ENCODE measurements around the gene SPEN. TPM values are rescaled to one million over a fixed set of nuclear protein-coding genes. Genes with fewer than 3 reads are reported as not detected.

Gene SPEN
- total RNA-seq, 1 donor from 2014 or later = 10.4 TPM

DNA sequence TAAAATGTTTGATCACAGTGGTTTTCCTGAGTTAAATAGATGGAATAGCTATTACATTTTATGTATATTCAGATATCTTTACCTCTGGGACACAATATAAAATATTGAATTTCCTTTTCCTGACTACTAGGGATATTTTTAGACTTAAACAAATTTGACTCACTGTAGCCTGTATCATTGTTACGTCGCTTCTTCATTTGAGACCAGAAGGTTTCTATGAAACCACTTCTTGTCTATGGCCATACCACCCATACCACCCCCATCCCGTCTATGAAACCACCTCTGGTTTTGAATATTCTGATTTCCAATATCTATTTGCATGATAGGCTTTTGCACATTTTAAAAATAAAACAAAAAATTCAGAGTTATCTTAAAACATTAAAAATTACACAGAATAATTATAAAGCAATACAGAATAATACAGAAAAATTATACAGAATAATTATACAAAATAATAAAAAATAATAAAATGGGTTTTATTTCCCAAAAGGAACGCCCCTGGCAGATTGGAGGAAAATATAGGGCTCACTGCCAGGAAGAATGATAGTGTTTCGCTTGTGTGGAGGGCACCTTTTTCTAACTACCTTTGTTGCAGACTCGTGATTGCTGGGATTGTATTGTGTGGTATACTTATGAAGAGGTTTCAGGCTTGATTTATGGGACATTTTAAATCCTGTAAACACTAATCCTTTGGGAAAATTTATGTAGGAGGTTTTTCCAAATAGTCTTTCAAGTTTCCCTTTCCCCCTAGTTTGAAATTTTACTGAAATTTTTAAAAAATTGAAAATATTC lies 4.7 kb downstream of the SPEN start:
- no peak for DNase-seq (ENCODE audit: low read depth)
- TF ChIP-seq, protein P1, sequence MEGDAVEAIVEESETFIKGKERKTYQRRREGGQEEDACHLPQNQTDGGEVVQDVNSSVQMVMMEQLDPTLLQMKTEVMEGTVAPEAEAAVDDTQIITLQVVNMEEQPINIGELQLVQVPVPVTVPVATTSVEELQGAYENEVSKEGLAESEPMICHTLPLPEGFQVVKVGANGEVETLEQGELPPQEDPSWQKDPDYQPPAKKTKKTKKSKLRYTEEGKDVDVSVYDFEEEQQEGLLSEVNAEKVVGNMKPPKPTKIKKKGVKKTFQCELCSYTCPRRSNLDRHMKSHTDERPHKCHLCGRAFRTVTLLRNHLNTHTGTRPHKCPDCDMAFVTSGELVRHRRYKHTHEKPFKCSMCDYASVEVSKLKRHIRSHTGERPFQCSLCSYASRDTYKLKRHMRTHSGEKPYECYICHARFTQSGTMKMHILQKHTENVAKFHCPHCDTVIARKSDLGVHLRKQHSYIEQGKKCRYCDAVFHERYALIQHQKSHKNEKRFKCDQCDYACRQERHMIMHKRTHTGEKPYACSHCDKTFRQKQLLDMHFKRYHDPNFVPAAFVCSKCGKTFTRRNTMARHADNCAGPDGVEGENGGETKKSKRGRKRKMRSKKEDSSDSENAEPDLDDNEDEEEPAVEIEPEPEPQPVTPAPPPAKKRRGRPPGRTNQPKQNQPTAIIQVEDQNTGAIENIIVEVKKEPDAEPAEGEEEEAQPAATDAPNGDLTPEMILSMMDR (conservative IDR thresholded peaks at IDR 0.05; ENCODE audit: low read depth, low read length) = no peak
- no peak overlapping the region for H3K4me3 ChIP-seq (ENCODE audit: low read depth, low read length)

DNA sequence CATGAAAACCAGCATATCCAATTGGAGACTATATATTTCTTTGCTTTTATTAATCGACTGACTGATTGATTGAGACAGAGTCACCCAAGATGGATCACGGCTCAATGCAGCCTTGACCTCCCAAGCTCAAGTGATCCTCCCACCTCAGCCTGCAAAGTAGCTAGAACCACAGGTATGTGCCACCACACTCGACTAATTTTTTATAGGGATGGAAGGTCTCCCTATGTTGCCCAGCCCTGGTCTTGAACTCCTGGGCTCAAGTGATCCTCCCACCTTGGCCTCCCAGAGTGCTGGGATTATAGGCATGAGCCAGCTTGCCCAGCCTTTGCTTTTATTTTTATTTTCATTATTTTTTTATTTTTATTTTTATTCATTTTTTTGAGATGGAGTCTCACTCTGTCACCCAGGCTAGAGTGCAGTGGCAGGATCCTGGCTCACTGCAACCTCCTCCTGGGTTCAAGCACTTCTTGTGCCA lies 5.4 kb downstream of the SPEN start:
- TF ChIP-seq, protein P1 (conservative IDR thresholded peaks at IDR 0.05; ENCODE audit: low read depth, low read length) = no peak
- H3K4me3 ChIP-seq (ENCODE audit: low read depth, low read length) = no peak overlapping the region
- DNase-seq (ENCODE audit: low read depth) = no peak

DNA sequence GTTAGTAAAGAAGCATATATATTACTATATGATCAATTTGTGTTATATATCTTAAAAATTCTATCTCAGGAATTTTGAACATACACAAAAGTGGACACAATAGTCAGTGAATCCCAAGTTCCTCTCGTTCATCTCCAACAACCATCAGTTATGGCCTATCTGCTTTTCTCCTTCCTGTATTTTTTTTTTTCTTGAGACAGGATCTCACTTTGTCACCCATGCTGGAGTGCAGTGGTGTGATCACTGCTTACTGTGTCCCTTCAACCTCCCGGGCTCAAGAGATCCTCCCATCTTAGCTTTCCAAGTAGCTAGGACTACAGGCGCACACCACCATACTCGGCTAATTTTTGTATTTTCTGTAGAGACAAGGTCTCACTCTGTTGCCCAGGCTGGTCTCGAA lies 9.4 kb downstream of the SPEN start:
- no peak for DNase-seq (ENCODE audit: low read depth)
- no peak overlapping the region for H3K4me3 ChIP-seq (ENCODE audit: low read depth, low read length)
- TF ChIP-seq, protein P1 (conservative IDR thresholded peaks at IDR 0.05; ENCODE audit: low read depth, low read length) = no peak

DNA sequence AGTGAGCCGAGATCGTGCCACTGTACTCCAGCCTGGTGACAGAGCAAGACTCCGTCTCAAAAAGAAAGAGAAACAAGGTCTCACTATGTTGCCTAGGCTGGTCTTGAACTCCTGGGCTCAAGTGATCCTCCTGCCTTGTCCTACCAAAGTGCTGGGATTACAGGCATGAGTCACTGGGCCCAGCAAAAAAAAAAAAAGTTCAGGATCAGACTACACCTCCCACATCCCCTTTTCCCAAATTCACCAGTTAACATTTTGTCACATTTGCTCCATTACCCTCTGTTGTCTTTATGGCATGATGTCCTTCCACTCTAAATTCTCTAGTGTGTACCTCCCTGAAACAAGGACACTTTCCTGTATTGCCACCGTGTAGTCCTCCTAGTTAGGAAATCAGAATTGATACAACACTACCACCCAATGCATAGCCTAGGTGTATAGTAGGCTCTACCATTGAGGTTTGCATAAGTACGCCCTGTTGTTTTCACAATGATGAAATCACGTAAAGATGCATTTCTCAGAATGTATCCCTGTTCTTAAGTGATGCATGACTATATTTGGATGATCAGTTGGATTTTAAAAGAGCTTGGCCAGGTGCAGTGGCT lies 10.7 kb downstream of the SPEN start:
- DNase-seq (ENCODE audit: low read depth) = no peak
- TF ChIP-seq, protein P1 (conservative IDR thresholded peaks at IDR 0.05; ENCODE audit: low read depth, low read length) = no peak
- H3K4me3 ChIP-seq (ENCODE audit: low read depth, low read length) = no peak overlapping the region

DNA sequence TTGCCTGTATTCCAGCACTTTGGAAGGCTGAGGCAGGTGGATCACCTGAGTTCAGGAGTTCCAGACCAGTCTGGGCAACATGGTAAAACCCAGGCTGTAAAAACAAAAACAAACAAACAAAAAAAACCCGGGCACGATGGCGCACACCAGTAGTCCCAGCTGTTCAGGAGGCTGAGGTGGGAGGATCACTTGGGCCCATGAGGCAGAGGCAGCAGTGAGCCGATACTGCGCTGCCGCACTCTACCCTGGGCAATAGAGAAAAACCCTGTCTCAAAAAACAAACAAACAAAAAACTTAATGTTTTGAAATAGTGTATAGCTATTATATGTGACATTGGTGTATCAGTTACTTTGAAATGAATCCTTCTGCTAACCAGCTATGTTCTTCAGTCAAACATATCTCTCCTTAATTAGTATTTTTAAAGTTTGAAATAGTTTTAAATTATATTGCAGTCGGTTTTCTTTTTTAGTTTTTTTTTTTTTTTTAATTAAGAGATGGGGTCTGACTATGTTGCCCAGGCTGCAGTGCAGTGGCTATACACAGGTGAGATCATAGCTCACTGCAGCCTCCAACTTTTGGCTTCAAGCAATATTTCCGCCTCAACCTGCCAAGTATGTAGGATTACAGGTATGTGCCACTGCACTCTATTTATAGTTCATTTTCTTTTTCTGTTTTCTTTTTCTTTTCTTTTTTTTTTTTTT lies 11.3 kb downstream of the SPEN start:
- TF ChIP-seq, protein P1 (conservative IDR thresholded peaks at IDR 0.05; ENCODE audit: low read depth, low read length) = no peak
- DNase-seq (ENCODE audit: low read depth) = no peak
- H3K4me3 ChIP-seq (ENCODE audit: low read depth, low read length) = no peak overlapping the region

DNA sequence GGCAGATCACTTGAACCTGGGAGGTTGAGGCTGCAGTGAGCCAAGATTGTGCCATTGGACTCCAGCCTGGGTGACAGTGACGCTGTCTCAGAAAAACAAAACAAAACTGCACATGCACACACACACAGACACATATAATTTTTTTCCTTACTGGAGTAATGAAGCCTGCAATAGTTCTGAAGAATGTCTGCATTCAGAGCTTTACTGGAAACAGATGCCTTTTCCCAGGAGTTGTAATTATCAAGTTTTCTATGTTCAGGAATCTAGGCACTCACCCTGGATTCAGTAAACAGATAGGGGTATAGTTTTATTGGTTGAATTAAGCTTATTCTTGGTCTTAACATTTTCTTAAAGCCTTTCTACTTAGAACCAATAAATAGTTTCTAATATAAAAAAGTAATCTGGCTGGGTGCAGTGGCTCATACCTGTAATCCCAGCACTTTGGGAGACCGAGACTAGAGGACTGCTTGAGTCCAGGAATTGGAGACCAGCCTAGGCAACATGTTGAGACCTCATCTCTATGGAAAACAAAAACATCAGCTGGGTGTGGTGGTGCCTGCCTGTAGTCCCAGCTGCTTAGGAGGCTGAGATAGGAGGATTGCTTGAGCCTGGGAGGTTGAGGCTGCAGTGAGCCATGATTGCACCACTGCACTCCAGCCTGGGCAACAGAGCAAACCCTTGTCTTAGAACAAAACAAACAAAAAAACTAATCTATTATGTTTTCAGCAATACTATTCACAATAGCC lies 15.8 kb downstream of the SPEN start:
- TF ChIP-seq, protein P1 (conservative IDR thresholded peaks at IDR 0.05; ENCODE audit: low read depth, low read length) = no peak
- DNase-seq (ENCODE audit: low read depth) = no peak
- no peak overlapping the region for H3K4me3 ChIP-seq (ENCODE audit: low read depth, low read length)

Measured in epithelial cell of proximal tubule (primary cell).